BE2C (cell line): ENCODE results near the gene JAK1.

Experiments used
- DNase-seq: peaks from one replicate; pipeline ENCODE4 v3.0.0-alpha.2; 2020
- H3K27me3 ChIP-seq: fragments of 250-450 bp; sonication (Bioruptor Pico); 2 replicates; pipeline ENCODE4 v1.5.1; 2020; ENCODE audit warnings: mild to moderate bottlenecking
- H3K36me3 ChIP-seq: fragments of 250-450 bp; sonication (Bioruptor Pico); 2 replicates; pipeline ENCODE4 v1.5.1; 2020; ENCODE audit warnings: mild to moderate bottlenecking
- H3K4me1 ChIP-seq: fragments of 250-450 bp; sonication (Bioruptor Pico); 2 replicates; pipeline ENCODE4 v1.5.1; 2020
- H3K4me3 ChIP-seq: 2 replicates; pipeline ENCODE4 v1.5.1; 2011; ENCODE audit warnings: low read depth, low read length
- H3K9me3 ChIP-seq: fragments of 250-450 bp; sonication (Bioruptor Pico); 2 replicates; pipeline ENCODE4 v1.5.1; 2020
- TF ChIP-seq, protein P1 (sequence below): IDR thresholded peaks from 2 replicates; pipeline ENCODE4 v1.5.1; 2012; ENCODE audit warnings: mild to moderate bottlenecking, low read depth, low read length

Gene JAK1

DNA sequence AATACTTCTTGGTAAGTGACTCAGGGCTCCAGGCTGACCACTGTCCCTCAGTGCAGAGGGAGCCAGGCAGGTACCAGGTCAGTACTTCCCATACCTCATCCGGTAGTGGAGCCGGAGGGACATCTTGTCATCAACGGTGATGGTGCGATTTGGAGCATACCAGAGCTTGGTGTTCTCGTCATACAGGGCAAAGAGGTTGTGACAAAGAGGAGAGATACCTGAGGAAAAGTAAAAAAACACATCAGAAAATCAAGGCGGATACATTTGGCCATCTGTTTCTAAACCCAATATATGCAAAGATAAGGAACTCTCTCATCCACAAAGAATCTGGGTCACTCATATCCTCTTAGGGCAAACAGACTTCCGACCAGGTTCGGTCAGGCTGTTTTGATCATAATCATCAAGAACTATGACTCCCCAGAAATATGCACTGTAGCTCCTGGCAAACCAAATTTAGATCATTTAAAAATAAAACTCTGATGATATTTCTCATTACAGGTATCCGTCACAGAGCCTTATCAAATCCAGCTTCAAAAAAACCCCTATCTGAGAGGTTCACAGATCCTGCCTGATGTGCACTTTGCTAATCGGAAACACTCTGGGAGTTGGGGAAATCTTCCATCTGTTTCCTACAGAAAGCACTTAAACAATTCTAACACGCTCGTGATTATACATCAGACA is 87.3 kb downstream of the JAK1 start:
- no peaks in the 10 kb centered on the region for H3K9me3 ChIP-seq
- no peaks in the 10 kb centered on the region for H3K36me3 ChIP-seq
- H3K4me1 ChIP-seq: no peaks in the 10 kb centered on the region; the same call in 1 of the 2 replicates
- no peak for DNase-seq
- TF ChIP-seq, protein P1, sequence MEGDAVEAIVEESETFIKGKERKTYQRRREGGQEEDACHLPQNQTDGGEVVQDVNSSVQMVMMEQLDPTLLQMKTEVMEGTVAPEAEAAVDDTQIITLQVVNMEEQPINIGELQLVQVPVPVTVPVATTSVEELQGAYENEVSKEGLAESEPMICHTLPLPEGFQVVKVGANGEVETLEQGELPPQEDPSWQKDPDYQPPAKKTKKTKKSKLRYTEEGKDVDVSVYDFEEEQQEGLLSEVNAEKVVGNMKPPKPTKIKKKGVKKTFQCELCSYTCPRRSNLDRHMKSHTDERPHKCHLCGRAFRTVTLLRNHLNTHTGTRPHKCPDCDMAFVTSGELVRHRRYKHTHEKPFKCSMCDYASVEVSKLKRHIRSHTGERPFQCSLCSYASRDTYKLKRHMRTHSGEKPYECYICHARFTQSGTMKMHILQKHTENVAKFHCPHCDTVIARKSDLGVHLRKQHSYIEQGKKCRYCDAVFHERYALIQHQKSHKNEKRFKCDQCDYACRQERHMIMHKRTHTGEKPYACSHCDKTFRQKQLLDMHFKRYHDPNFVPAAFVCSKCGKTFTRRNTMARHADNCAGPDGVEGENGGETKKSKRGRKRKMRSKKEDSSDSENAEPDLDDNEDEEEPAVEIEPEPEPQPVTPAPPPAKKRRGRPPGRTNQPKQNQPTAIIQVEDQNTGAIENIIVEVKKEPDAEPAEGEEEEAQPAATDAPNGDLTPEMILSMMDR: no peak
- H3K27me3 ChIP-seq: no peaks in the 10 kb centered on the region
- no peak overlapping the region for H3K4me3 ChIP-seq

DNA sequence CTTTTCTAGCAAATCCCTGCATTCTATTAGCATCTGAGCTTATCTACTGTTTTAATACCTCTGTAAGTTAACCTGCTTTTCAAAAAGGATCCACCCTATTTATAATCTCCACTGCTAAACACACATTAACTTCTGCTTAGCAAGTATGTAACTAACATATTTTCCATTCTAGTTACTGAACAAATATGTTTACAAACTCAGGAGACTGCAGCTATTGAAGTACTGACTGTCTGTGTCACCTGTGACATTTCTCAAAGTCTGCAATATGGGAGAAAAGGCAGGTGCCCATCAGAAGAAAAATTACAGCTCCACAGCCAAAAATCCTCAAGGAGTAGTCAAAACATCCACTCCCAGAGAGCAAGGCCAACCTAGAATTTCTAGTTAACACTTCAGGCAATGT is 88.3 kb downstream of the JAK1 start:
- Histone ChIP-seq H3K9me3 (no peaks in the 10 kb centered on the region), H3K4me1 (no peaks in the 10 kb centered on the region; the same call in 1 of the 2 replicates), H3K4me3 (no peak overlapping the region), H3K36me3 (no peaks in the 10 kb centered on the region), H3K27me3 (no peaks in the 10 kb centered on the region)
- DNase-seq: no peak
- TF ChIP-seq, protein P1: no peak

DNA sequence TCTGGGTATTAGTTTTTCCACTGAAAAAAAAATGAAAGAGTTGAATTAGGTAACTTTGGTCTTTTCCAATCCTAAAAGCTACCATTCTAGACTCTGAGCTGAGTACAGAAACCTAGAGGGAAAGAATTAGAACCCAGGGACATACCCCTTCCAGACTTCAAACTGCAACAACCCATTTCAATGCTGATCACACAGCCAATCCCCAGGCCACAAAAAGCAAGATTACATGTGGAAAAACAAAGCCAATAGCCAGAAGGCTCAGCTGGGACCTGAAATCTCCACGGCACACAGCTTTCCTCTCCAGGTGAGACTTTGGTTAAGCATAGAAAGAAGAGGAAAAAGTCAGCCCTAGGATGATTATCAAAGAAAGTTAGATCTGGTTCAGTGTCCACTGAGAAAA is 88.8 kb downstream of the JAK1 start:
- Histone ChIP-seq H3K4me1 (no peaks in the 10 kb centered on the region; the same call in 1 of the 2 replicates), H3K4me3 (no peak overlapping the region), H3K36me3 (no peaks in the 10 kb centered on the region), H3K27me3 (no peaks in the 10 kb centered on the region), H3K9me3 (no peaks in the 10 kb centered on the region)
- no peak for DNase-seq
- TF ChIP-seq, protein P1: no peak

DNA sequence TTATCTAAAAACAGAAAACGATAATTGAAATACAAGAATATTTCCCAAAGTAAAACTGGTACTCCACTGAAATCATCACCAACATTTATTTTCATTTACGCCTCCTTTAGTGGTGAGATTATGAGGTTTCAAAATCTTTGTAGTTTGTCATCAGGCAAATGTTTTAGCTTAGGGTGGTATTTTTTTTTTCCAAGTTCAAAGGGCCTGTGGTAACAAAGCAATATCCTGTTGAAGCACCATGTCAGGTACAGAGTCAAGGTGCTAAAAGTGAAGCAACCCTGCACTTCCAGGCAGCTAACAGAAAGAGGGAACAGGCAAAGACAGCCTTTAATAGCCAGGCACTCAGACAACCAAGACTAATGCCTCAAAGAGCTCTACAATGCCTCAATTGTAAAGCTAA is 89.2 kb downstream of the JAK1 start:
- H3K4me1 ChIP-seq: no peaks in the 10 kb centered on the region; the same call in 1 of the 2 replicates
- no peaks in the 10 kb centered on the region for H3K36me3 ChIP-seq
- TF ChIP-seq, protein P1: no peak
- no peak overlapping the region for H3K4me3 ChIP-seq
- H3K9me3 ChIP-seq: no peaks in the 10 kb centered on the region
- H3K27me3 ChIP-seq: no peaks in the 10 kb centered on the region
- no peak for DNase-seq

DNA sequence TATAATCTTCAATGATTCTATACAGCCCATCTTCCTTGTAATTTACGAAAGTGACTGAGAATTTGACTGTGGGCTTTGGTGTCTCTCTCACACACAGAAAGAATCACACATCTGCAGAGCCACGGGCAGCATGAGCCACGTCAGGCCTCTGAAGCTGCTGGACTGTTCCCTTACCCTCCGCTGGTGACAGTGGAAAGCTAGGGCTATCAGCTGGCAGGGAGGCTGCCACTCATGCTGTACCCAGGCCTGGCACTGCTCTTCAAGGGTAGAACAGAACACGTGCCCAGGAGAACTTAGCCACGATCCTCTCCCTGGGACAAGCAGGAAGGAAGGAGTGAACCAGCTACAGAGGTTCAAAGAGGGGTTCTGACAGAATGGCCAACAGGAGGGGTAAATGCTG is 90.7 kb downstream of the JAK1 start:
- no peaks in the 10 kb centered on the region; the same call in 1 of the 2 replicates for H3K4me1 ChIP-seq
- H3K27me3 ChIP-seq: no peaks in the 10 kb centered on the region
- TF ChIP-seq, protein P1: no peak
- H3K4me3 ChIP-seq: no peak overlapping the region
- H3K36me3 ChIP-seq: no peaks in the 10 kb centered on the region
- DNase-seq: no peak
- no peaks in the 10 kb centered on the region for H3K9me3 ChIP-seq

DNA sequence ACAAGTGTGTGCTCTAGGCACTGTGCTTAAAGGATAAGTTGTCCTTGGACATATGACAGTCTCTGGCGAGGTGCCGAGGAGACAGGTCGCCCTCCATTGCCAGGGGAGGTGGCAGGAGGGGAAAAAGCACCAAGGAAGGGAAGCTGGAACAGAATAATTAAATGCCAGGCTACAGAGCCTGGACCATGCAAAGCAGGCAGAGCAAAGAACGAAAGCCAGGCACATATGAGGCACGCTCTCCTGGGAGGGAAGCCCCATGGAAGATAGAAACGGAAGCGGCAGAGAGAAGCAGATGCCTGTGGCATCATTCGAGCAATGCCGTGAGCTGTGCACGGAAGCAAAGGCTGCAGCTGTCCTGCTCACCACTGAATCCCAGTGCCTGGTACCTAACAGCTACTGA is 91.2 kb downstream of the JAK1 start:
- DNase-seq: peak; percentile 56
- no peaks in the 10 kb centered on the region for H3K9me3 ChIP-seq
- H3K4me1 ChIP-seq: no peaks in the 10 kb centered on the region; the same call in 1 of the 2 replicates
- H3K4me3 ChIP-seq: no peak overlapping the region
- H3K27me3 ChIP-seq: no peaks in the 10 kb centered on the region
- TF ChIP-seq, protein P1: no peak
- H3K36me3 ChIP-seq: no peaks in the 10 kb centered on the region
